Suprapubic skin (tissue), 4 donors: ENCODE measurements around the gene USF3. TPM values are rescaled to one million over a fixed set of nuclear protein-coding genes. Genes with fewer than 3 reads are reported as not detected.

ENCODE experiments used
- DNase-seq, 2 donors: peaks; one replicate each; pipeline ENCODE4 v3.0.0-alpha.2; 2019; ENCODE audit warnings: low spot score in 2 of 2
- H3K27ac ChIP-seq: fragments of 200-600 bp; sonication (generic); one replicate; pipeline ENCODE4 v1.5.1; 2019
- H3K27me3 ChIP-seq: fragments of 200-600 bp; sonication (generic); one replicate; pipeline ENCODE4 v1.5.1; 2019
- H3K36me3 ChIP-seq: fragments of 200-600 bp; sonication (generic); one replicate; pipeline ENCODE4 v1.5.1; 2019
- H3K4me1 ChIP-seq: fragments of 200-600 bp; sonication (generic); one replicate; pipeline ENCODE4 v1.5.1; 2019
- H3K4me3 ChIP-seq: fragments of 200-600 bp; sonication (generic); one replicate; pipeline ENCODE4 v1.5.1; 2019; ENCODE audit warnings: mild to moderate bottlenecking
- H3K9me3 ChIP-seq: fragments of 200-600 bp; sonication (generic); one replicate; pipeline ENCODE4 v1.5.1; 2019
- CTCF ChIP-seq, 2 donors: fragments of 200-600 bp in 1 of 2; fragments of 450-650 bp in 1 of 2; sonication (generic) in 1 of 2; IDR thresholded peaks; one replicate each; pipeline ENCODE4 v1.5.1; 2016 to 2019; ENCODE audit warnings: antibody characterized with exemption in 2 of 2, mild to moderate bottlenecking in 1 of 2, moderate library complexity in 1 of 2
- EP300 ChIP-seq: sonication (generic); formaldehyde crosslinking; IDR thresholded peaks from one replicate; pipeline ENCODE4 v1.6.1; 2017; ENCODE audit warnings: antibody characterized with exemption
- POLR2A ChIP-seq, 2 donors: fragments of 450-650 bp; IDR thresholded peaks; one replicate each; pipeline ENCODE4 v1.6.1; 2017; ENCODE audit warnings: antibody characterized with exemption in 2 of 2, mild to moderate bottlenecking in 2 of 2, moderate library complexity in 2 of 2
- POLR2AphosphoS5 ChIP-seq, 3 donors: sonication (generic); formaldehyde crosslinking; IDR thresholded peaks; one replicate each; pipeline ENCODE4 v1.6.1; 2017; ENCODE audit warnings: antibody characterized with exemption in 3 of 3
- WGBS: methylation state at CpG from one replicate; pipeline ENCODE4 v1.1.5; 2018; 5-methylcytosine and 5-hydroxymethylcytosine counted together
- total RNA-seq, 4 donors: library from RNA; depleted of rRNA; stranded (reverse); fragments of >200 nt; gene quantifications; one replicate each; pipeline ENCODE4 v1.1.0, GENCODE V29; 2016

USF3 gene
- total RNA-seq, 4 donors from 2014 or later, result 20.6 to 34.6 (median 28.2) TPM

GRCh38 chr3:113676261-113676660 is 20.2 kb downstream of the USF3 start:
- H3K9me3 ChIP-seq, result no peaks in the 10 kb centered on the region
- DNase-seq, result no peak
- no peaks in the 10 kb centered on the region for H3K27me3 ChIP-seq
- WGBS, result 91% methylated on average over 3 of the region's 3 CpGs
- no peak overlapping the region for H3K4me3 ChIP-seq
- no peak overlapping the region for H3K27ac ChIP-seq
- peaks cover 28% of the 10 kb centered on the region for H3K36me3 ChIP-seq
- H3K4me1 ChIP-seq, result no peaks in the 10 kb centered on the region
- TF ChIP-seq EP300, result no peak
- TF ChIP-seq CTCF (IDR thresholded peaks at IDR 0.05), result no peak
- TF ChIP-seq POLR2AphosphoS5 (IDR thresholded peaks at IDR 0.05), result no peak
- no peak for TF ChIP-seq POLR2A (IDR thresholded peaks at IDR 0.05)

DNA sequence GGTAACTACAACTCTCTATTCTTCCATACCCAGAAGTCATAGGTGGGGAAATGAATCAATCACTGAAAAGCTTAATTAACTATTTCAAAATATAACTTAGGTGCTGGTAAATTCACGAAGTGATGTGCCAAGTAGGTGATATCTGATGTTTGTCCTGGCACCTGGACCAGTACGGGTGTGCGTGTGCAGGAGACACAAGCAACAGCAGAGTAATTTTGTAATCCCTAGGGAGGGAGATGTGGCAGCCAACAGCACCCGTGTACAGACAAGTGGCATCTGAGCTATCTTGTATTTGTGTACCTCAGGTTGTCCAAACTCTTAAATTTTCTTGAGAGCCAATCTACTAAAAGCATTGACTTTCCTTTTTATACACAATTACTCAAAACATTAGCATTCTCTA is 22.8 kb downstream of the USF3 start:
- 61% methylated on average over 4 of the region's 4 CpGs for WGBS

GRCh38 chr3:113668015-113668414 is 28.4 kb downstream of the USF3 start:
- no peaks in the 10 kb centered on the region for H3K4me1 ChIP-seq
- TF ChIP-seq EP300 (no peak), CTCF (IDR thresholded peaks at IDR 0.05) (no peak), POLR2A (IDR thresholded peaks at IDR 0.05) (no peak), POLR2AphosphoS5 (IDR thresholded peaks at IDR 0.05) (no peak)
- H3K9me3 ChIP-seq, result no peaks in the 10 kb centered on the region
- no peaks in the 10 kb centered on the region for H3K27me3 ChIP-seq
- no peak for DNase-seq
- H3K27ac ChIP-seq, result no peak overlapping the region
- 60% methylated on average over 4 of the region's 4 CpGs for WGBS
- no peak overlapping the region for H3K4me3 ChIP-seq
- peaks cover 19% of the 10 kb centered on the region for H3K36me3 ChIP-seq

More for the DNA sequence above, 22.8 kb downstream of the USF3 start:
- no peaks in the 10 kb centered on the region for H3K27me3 ChIP-seq
- no peak for TF ChIP-seq EP300
- no peak for TF ChIP-seq CTCF (IDR thresholded peaks at IDR 0.05)
- no peaks in the 10 kb centered on the region for H3K4me1 ChIP-seq
- peaks cover 28% of the 10 kb centered on the region for H3K36me3 ChIP-seq
- no peak overlapping the region for H3K27ac ChIP-seq
- no peak for DNase-seq
- no peak overlapping the region for H3K4me3 ChIP-seq
- no peaks in the 10 kb centered on the region for H3K9me3 ChIP-seq

GRCh38 chr3:113664523-113665094 is 31.8 kb downstream of the USF3 start:
- Histone ChIP-seq H3K27me3 (no peaks in the 10 kb centered on the region), H3K4me3 (no peak overlapping the region), H3K9me3 (no peaks in the 10 kb centered on the region), H3K4me1 (no peaks in the 10 kb centered on the region), H3K36me3 (peaks cover 50% of the 10 kb centered on the region), H3K27ac (no peak overlapping the region)
- TF ChIP-seq POLR2AphosphoS5 (IDR thresholded peaks at IDR 0.05), result no peak
- no peak for DNase-seq

- Histone ChIP-seq H3K4me1 (no peaks in the 10 kb centered on the region), H3K36me3 (peaks cover 59% of the 10 kb centered on the region), H3K4me3 (no peak overlapping the region), H3K27ac (no peak overlapping the region), H3K27me3 (no peaks in the 10 kb centered on the region), H3K9me3 (no peaks in the 10 kb centered on the region)
- 90% methylated on average over 1 of the region's 1 CpG for WGBS
- TF ChIP-seq CTCF (IDR thresholded peaks at IDR 0.05) (no peak), POLR2AphosphoS5 (IDR thresholded peaks at IDR 0.05) (no peak), POLR2A (IDR thresholded peaks at IDR 0.05) (no peak), EP300 (no peak)
- no peak for DNase-seq
Observed at GRCh38 chr3:113663761-113664160, 32.7 kb downstream of the USF3 start.

- 95% methylated on average over 3 of the region's 3 CpGs for WGBS
Observed at GRCh38 chr3:113663324-113663750, 33.1 kb downstream of the USF3 start.

More at GRCh38 chr3:113663324-113663750, 33.1 kb downstream of the USF3 start:
- Histone ChIP-seq H3K4me3 (no peak overlapping the region), H3K27me3 (no peaks in the 10 kb centered on the region), H3K36me3 (peaks cover 63% of the 10 kb centered on the region), H3K27ac (no peak overlapping the region), H3K9me3 (no peaks in the 10 kb centered on the region), H3K4me1 (no peaks in the 10 kb centered on the region)
- TF ChIP-seq POLR2A (IDR thresholded peaks at IDR 0.05) (no peak), POLR2AphosphoS5 (IDR thresholded peaks at IDR 0.05) (no peak), EP300 (no peak)
- DNase-seq, result no peak
